SK-N-SH (cell line): ENCODE data around the gene HES2. TPM values are rescaled to one million over a fixed set of nuclear protein-coding genes. Genes with fewer than 3 reads are reported as not detected.
"Not testable (repeated sequence)": the region's sequence is repeated elsewhere in the genome, so short reads cannot be mapped to it uniquely, and the experiment has no call there.

ENCODE experiments used
- CTCF ChIA-PET: fragments of 300-600, 350-600 bp; formaldehyde crosslinking; extraction: SDS; loops from one replicate; lab custom pipeline; 2021; lab: Yijun Ruan, JAX
- POLR2A ChIA-PET: fragments of 350-600 bp; sonication (Branson Sonifier 250); formaldehyde crosslinking; extraction: SDS; loops from one replicate; lab custom pipeline; 2020; ENCODE audit warnings: antibody characterized with exemption, inconsistent platforms; lab: Yijun Ruan, JAX
- DNase-seq: peaks from one replicate; pipeline ENCODE4 v3.0.0; 2012
- H2AFZ ChIP-seq: fragments of 200-600 bp; sonication (generic); 2 replicates; pipeline ENCODE4 v1.8.1; 2016; ENCODE audit warnings: antibody characterized with exemption, mild to moderate bottlenecking, low read depth
- H3F3A ChIP-seq: fragments of 200-600 bp; sonication (generic); replicated peaks from 2 replicates; pipeline ENCODE3; 2016; ENCODE audit warnings: antibody characterized with exemption, mild to moderate bottlenecking; ENCODE audit not compliant: insufficient read depth
- H3K27ac ChIP-seq, 2 experiments: fragments of 200-500 bp in 1 of 2; fragments of 200-600 bp in 1 of 2; sonication (Bioruptor generic) in 1 of 2; sonication (generic), shearing (Covaris generic) in 1 of 2; 2 replicates each; pipeline versions ENCODE4 v1.5.1 to v1.6.1; 2014 to 2016; ENCODE audit warnings: low read depth in 2 of 2, inconsistent platforms in 1 of 2, low read length in 1 of 2, mild to moderate bottlenecking in 1 of 2, mixed read lengths in 1 of 2
- H3K27me3 ChIP-seq: fragments of 200-600 bp; sonication (generic), shearing (Covaris generic); 2 replicates; pipeline ENCODE4 v1.6.1; 2016; ENCODE audit warnings: mixed run types; ENCODE audit not compliant: insufficient read depth
- H3K36me3 ChIP-seq, 2 experiments: fragments of 200-500 bp in 1 of 2; fragments of 200-600 bp in 1 of 2; sonication (Bioruptor generic) in 1 of 2; sonication (generic) in 1 of 2; replicated peaks in 1 of 2; 2 replicates each; pipeline versions ENCODE3 to v1.5.1; 2014 to 2016; ENCODE audit warnings: low read length in 1 of 2, mild to moderate bottlenecking in 1 of 2; ENCODE audit not compliant: insufficient read depth in 2 of 2, control insufficient read depth in 1 of 2
- H3K4me1 ChIP-seq, 2 experiments: fragments of 200-500 bp in 1 of 2; fragments of 200-600 bp in 1 of 2; sonication (Bioruptor generic) in 1 of 2; sonication (generic), shearing (Covaris generic) in 1 of 2; 2 replicates each; pipeline versions ENCODE4 v1.5.1 to v1.6.1; 2014 to 2016; ENCODE audit warnings: low read depth in 1 of 2, low read length in 1 of 2, mixed run types in 1 of 2; ENCODE audit not compliant: insufficient read depth in 2 of 2, control insufficient read depth in 1 of 2
- H3K4me2 ChIP-seq: fragments of 200-600 bp; sonication (generic), shearing (Covaris generic); 2 replicates; pipeline ENCODE4 v1.6.1; 2017; ENCODE audit warnings: mixed run types
- H3K4me3 ChIP-seq, 2 experiments: fragments of 200-500 bp in 1 of 2; fragments of 200-600 bp in 1 of 2; sonication (Bioruptor generic) in 1 of 2; sonication (generic), shearing (Covaris generic) in 1 of 2; 2 replicates each; pipeline versions ENCODE4 v1.5.1 to v1.8.1; 2014 to 2016; ENCODE audit warnings: low read depth in 2 of 2, inconsistent platforms in 1 of 2, low read length in 1 of 2, mild to moderate bottlenecking in 1 of 2, mixed read lengths in 1 of 2, moderate library complexity in 1 of 2
- H3K79me2 ChIP-seq: fragments of 200-600 bp; sonication (generic); 2 replicates; pipeline ENCODE4 v1.8.1; 2017; ENCODE audit warnings: mild to moderate bottlenecking; ENCODE audit not compliant: insufficient read depth
- H3K9ac ChIP-seq: fragments of 200-600 bp; sonication (generic); 2 replicates; pipeline ENCODE4 v1.6.1; 2017; ENCODE audit warnings: mixed run types
- H3K9me2 ChIP-seq: fragments of 200-600 bp; sonication (generic); 2 replicates; pipeline ENCODE4 v1.6.1; 2017; ENCODE audit warnings: mixed run types
- H3K9me3 ChIP-seq: fragments of 200-600 bp; sonication (generic); 2 replicates; pipeline ENCODE4 v1.6.1; 2017; ENCODE audit warnings: mixed run types, mild to moderate bottlenecking, moderate library complexity
- H4K20me1 ChIP-seq: fragments of 200-600 bp; sonication (generic); 2 replicates; pipeline ENCODE4 v1.6.1; 2017; ENCODE audit warnings: mild to moderate bottlenecking, mixed run types; ENCODE audit not compliant: insufficient read depth
- ELF1 ChIP-seq: IDR thresholded peaks from 2 replicates; pipeline ENCODE4 v1.4.0; 2012
- EZH2phosphoT487 ChIP-seq: fragments of 200-600 bp; sonication (generic); IDR thresholded peaks from 2 replicates; pipeline ENCODE4 v1.6.1; 2017; ENCODE audit warnings: low read depth, mixed run types, mild to moderate bottlenecking, antibody characterized with exemption, moderate library complexity, borderline replicate concordance
- FOSL2 ChIP-seq: IDR thresholded peaks from 2 replicates; pipeline ENCODE4 v1.4.0; 2012; ENCODE audit warnings: low read depth, mild to moderate bottlenecking, moderate library complexity, borderline replicate concordance
- JUND ChIP-seq: IDR thresholded peaks from 2 replicates; pipeline ENCODE4 v1.4.0; 2012
- MXI1 ChIP-seq: IDR thresholded peaks from 2 replicates; pipeline ENCODE4 v1.6.1; 2012; ENCODE audit warnings: mild to moderate bottlenecking, low read depth, low read length, improper control_type of control experiment
- NFIC ChIP-seq: IDR thresholded peaks from 2 replicates; pipeline ENCODE4 v1.4.0; 2012; ENCODE audit warnings: borderline replicate concordance
- RCOR1 ChIP-seq: fragments of 150-350 bp; IDR thresholded peaks from 2 replicates; pipeline ENCODE4 v1.6.1; 2017; ENCODE audit warnings: antibody characterized with exemption, low read length
- RFX5 ChIP-seq: IDR thresholded peaks from 2 replicates; pipeline ENCODE4 v1.6.1; 2012; ENCODE audit warnings: mild to moderate bottlenecking, improper control_type of control experiment, low read length
- SMC3 ChIP-seq: IDR thresholded peaks from 2 replicates; pipeline ENCODE4 v1.6.1; 2012; ENCODE audit warnings: low read depth, low read length, improper control_type of control experiment
- WGBS: methylation state at CpG from one replicate; pipeline ENCODE4 v1.1.6; 2017; ENCODE audit warnings: low lambda C conversion rate; 5-methylcytosine and 5-hydroxymethylcytosine counted together
- polyA plus RNA-seq, 3 experiments: library from polyadenylated mRNA; depleted of rRNA; stranded (reverse); fragments of >200 nt; gene quantifications; 2 replicates each; pipeline ENCODE4 v1.2.3, GENCODE V29; 2012
- TF ChIP-seq, protein P1 (sequence below): fragments of 150-350 bp; IDR thresholded peaks from 2 replicates; pipeline ENCODE4 v1.6.1; 2016; ENCODE audit warnings: mild to moderate bottlenecking, low read depth, low read length
- TF ChIP-seq, protein P2 (sequence below): IDR thresholded peaks from 2 replicates; pipeline ENCODE4 v1.4.0; 2012; ENCODE audit warnings: low read depth, borderline replicate concordance

HES2 gene
- polyA plus RNA-seq, 1 of the 3 experiments (the other 2 are of a cell fraction) = 0.03 TPM

- DNase-seq = no peak
These were observed 45.6 kb downstream of the HES2 start for GRCh38 chr1:6373961-6374720.

GRCh38 chr1:6372236-6372635 is 47.5 kb downstream of the HES2 start:
- H3K27ac ChIP-seq, H3K4me2 ChIP-seq, H3K4me3 ChIP-seq, H3K9ac ChIP-seq, H3K9me3 ChIP-seq, H3F3A ChIP-seq, H3K9me2 ChIP-seq, H3K27me3 ChIP-seq, H3K36me3 ChIP-seq, H3K4me1 ChIP-seq, DNase-seq, H4K20me1 ChIP-seq, H2AFZ ChIP-seq: not testable (repeated sequence)
- ChIA-PET CTCF (interaction anchor here (1.1 to 3.2 kb wide), 3 partner anchors 10 to 65 kb away, joined by 5 to 12 read pairs (median 9); no protein-coding TSS in a partner anchor), POLR2A (interaction anchor here (0.6 to 0.8 kb wide), 2 partner anchors 20 to 153 kb away, joined by 3 to 4 read pairs; no protein-coding TSS in a partner anchor)
- 95% methylated on average over 7 of the region's 7 CpGs for WGBS
- H3K79me2 ChIP-seq = peaks cover 74% of the 10 kb centered on the region

More at GRCh38 chr1:6373961-6374720, 45.6 kb downstream of the HES2 start:
- no peak overlapping the region for H3K9ac ChIP-seq
- H3K36me3 ChIP-seq = no peaks in the 10 kb centered on the region
- no peak for TF ChIP-seq JUND
- TF ChIP-seq MXI1 = no peak
- TF ChIP-seq EZH2phosphoT487 = no peak
- TF ChIP-seq, protein P1, sequence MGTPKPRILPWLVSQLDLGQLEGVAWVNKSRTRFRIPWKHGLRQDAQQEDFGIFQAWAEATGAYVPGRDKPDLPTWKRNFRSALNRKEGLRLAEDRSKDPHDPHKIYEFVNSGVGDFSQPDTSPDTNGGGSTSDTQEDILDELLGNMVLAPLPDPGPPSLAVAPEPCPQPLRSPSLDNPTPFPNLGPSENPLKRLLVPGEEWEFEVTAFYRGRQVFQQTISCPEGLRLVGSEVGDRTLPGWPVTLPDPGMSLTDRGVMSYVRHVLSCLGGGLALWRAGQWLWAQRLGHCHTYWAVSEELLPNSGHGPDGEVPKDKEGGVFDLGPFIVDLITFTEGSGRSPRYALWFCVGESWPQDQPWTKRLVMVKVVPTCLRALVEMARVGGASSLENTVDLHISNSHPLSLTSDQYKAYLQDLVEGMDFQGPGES = no peak
- TF ChIP-seq SMC3 = no peak
- no peak for TF ChIP-seq NFIC
- no peak for TF ChIP-seq RCOR1
- TF ChIP-seq, protein P2, sequence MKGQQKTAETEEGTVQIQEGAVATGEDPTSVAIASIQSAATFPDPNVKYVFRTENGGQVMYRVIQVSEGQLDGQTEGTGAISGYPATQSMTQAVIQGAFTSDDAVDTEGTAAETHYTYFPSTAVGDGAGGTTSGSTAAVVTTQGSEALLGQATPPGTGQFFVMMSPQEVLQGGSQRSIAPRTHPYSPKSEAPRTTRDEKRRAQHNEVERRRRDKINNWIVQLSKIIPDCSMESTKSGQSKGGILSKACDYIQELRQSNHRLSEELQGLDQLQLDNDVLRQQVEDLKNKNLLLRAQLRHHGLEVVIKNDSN = no peak
- no peak for TF ChIP-seq RFX5
- no peak for TF ChIP-seq ELF1
- no peak for TF ChIP-seq FOSL2
- no peak overlapping the region for H3K27ac ChIP-seq
- no peak overlapping the region for H3K4me2 ChIP-seq
- peaks cover 0 to 5% of the 10 kb centered on the region in 2 experiments; a peak in 1 of 4 replicates for H3K4me1 ChIP-seq
- WGBS = 96% methylated on average over 5 of the region's 8 CpGs
- no peaks in the 10 kb centered on the region for H3F3A ChIP-seq
- ChIA-PET POLR2A (no interaction called here), CTCF (interaction anchor here (1.0 to 5.2 kb wide), 4 partner anchors 11 to 44 kb away, joined by 3 to 37 read pairs (median 6); no protein-coding TSS in a partner anchor)
- no peak overlapping the region for H2AFZ ChIP-seq
- no peaks in the 10 kb centered on the region for H3K9me2 ChIP-seq
- peaks cover 86% of the 10 kb centered on the region for H3K79me2 ChIP-seq
- H3K27me3 ChIP-seq = no peaks in the 10 kb centered on the region
- peaks cover 6% of the 10 kb centered on the region; the same call in 1 of the 2 replicates for H4K20me1 ChIP-seq
- no peaks in the 10 kb centered on the region for H3K9me3 ChIP-seq
- H3K4me3 ChIP-seq = no peak overlapping the region
